Neuronal stem cell (in vitro differentiated cells): ENCODE data around the gene TRIM52.

Experiments used
- DNase-seq: peaks from one replicate; pipeline ENCODE4 v3.0.0-alpha.2; 2013; ENCODE audit warnings: low spot score
- H2AFZ ChIP-seq: one replicate; pipeline ENCODE4 v1.6.1; 2013; ENCODE audit warnings: mild to moderate bottlenecking, low read length, inconsistent platforms
- H2AK5ac ChIP-seq: 2 replicates; pipeline ENCODE4 v1.6.1; 2013; ENCODE audit warnings: low read depth, mild to moderate bottlenecking, inconsistent platforms, low read length, moderate library complexity, mixed read lengths
- H2BK120ac ChIP-seq: 2 replicates; pipeline ENCODE4 v1.6.1; 2013; ENCODE audit warnings: low read depth, mild to moderate bottlenecking, inconsistent platforms, low read length, moderate library complexity, mixed read lengths
- H2BK12ac ChIP-seq: one replicate; pipeline ENCODE4 v1.6.1; 2013; ENCODE audit warnings: low read length, inconsistent platforms
- H2BK15ac ChIP-seq: 2 replicates; pipeline ENCODE4 v1.6.1; 2013; ENCODE audit warnings: mild to moderate bottlenecking, low read length, inconsistent platforms, mixed read lengths
- H2BK5ac ChIP-seq: one replicate; pipeline ENCODE4 v1.6.1; 2013; ENCODE audit warnings: inconsistent platforms, mild to moderate bottlenecking, low read length, moderate library complexity
- H3K14ac ChIP-seq: one replicate; pipeline ENCODE4 v1.6.1; 2013; ENCODE audit warnings: low read length, inconsistent platforms
- H3K18ac ChIP-seq: 2 replicates; pipeline ENCODE4 v1.6.1; 2013; ENCODE audit warnings: low read length, inconsistent platforms
- H3K23ac ChIP-seq: 2 replicates; pipeline ENCODE4 v1.6.1; 2013; ENCODE audit warnings: low read depth, mild to moderate bottlenecking, mixed read lengths, low read length, inconsistent platforms; ENCODE audit not compliant: poor library complexity
- H3K27ac ChIP-seq: replicated peaks from 3 replicates; pipeline ENCODE4 v1.5.1; 2013; ENCODE audit warnings: low read length, inconsistent platforms
- H3K27me3 ChIP-seq, 3 experiments: 2 replicates each; pipeline ENCODE4 v1.6.1; 2013; ENCODE audit warnings: low read length in 3 of 3, mild to moderate bottlenecking in 2 of 3, inconsistent platforms in 1 of 3, low read depth in 1 of 3, mixed read lengths in 1 of 3, moderate library complexity in 1 of 3; ENCODE audit not compliant: control insufficient read depth in 3 of 3, insufficient read depth in 3 of 3
- H3K36me3 ChIP-seq, 2 donors: replicated peaks in 1 of 2; 2 replicates each; pipeline ENCODE4 v1.6.1; 2013; ENCODE audit warnings: low read length in 2 of 2; ENCODE audit not compliant: control insufficient read depth in 2 of 2, insufficient read depth in 2 of 2
- H3K4ac ChIP-seq: 2 replicates; pipeline ENCODE4 v1.6.1; 2013; ENCODE audit warnings: inconsistent platforms, mild to moderate bottlenecking, low read length, moderate library complexity
- H3K4me1 ChIP-seq, 2 donors: 1 replicate in 1 of 2; 2 replicates in 1 of 2; pipeline ENCODE4 v1.6.1; 2013; ENCODE audit warnings: low read length in 2 of 2, low read depth in 1 of 2; ENCODE audit not compliant: control insufficient read depth in 2 of 2, insufficient read depth in 1 of 2
- H3K4me2 ChIP-seq: one replicate; pipeline ENCODE4 v1.6.1; 2013; ENCODE audit warnings: mild to moderate bottlenecking, low read length, inconsistent platforms; ENCODE audit not compliant: insufficient read depth, poor library complexity, severe bottlenecking
- H3K4me3 ChIP-seq, 2 donors: 2 replicates each; pipeline ENCODE4 v1.5.1; 2013; ENCODE audit warnings: low read length in 2 of 2, mild to moderate bottlenecking in 2 of 2, inconsistent platforms in 1 of 2, moderate library complexity in 1 of 2
- H3K79me1 ChIP-seq: one replicate; pipeline ENCODE4 v1.6.1; 2013; ENCODE audit warnings: low read depth, mild to moderate bottlenecking, inconsistent platforms, low read length, moderate library complexity
- H3K9ac ChIP-seq: one replicate; pipeline ENCODE4 v1.6.1; 2013; ENCODE audit warnings: mild to moderate bottlenecking, low read depth, low read length, inconsistent platforms; ENCODE audit not compliant: poor library complexity
- H3K9me3 ChIP-seq, 2 donors: replicated peaks in 1 of 2; 2 replicates each; pipeline versions ENCODE3 to v1.6.1; 2013; ENCODE audit warnings: low read length in 2 of 2, mild to moderate bottlenecking in 2 of 2, inconsistent platforms in 1 of 2, low read depth in 1 of 2, mixed read lengths in 1 of 2, moderate library complexity in 1 of 2; ENCODE audit not compliant: control insufficient read depth in 2 of 2, insufficient read depth in 1 of 2
- H4K8ac ChIP-seq: one replicate; pipeline ENCODE4 v1.6.1; 2013; ENCODE audit warnings: low read depth, mild to moderate bottlenecking, inconsistent platforms, low read length, moderate library complexity
- H4K91ac ChIP-seq: one replicate; pipeline ENCODE4 v1.6.1; 2013; ENCODE audit warnings: low read length, low read depth, mild to moderate bottlenecking, inconsistent platforms; ENCODE audit not compliant: poor library complexity
- WGBS, 2 donors: extraction: QIAGEN DNeasy Blood & Tissue Kit; methylation state at CpG; one replicate each; pipeline ENCODE4 v1.1.7; 2013; ENCODE audit warnings: missing lambda C conversion rate in 2 of 2, mixed read lengths in 1 of 2; ENCODE audit not compliant: insufficient read length in 2 of 2, insufficient replicate concordance in 1 of 2; ENCODE audit errors: extremely low coverage in 2 of 2; 5-methylcytosine and 5-hydroxymethylcytosine counted together

The TRIM52 gene

DNA sequence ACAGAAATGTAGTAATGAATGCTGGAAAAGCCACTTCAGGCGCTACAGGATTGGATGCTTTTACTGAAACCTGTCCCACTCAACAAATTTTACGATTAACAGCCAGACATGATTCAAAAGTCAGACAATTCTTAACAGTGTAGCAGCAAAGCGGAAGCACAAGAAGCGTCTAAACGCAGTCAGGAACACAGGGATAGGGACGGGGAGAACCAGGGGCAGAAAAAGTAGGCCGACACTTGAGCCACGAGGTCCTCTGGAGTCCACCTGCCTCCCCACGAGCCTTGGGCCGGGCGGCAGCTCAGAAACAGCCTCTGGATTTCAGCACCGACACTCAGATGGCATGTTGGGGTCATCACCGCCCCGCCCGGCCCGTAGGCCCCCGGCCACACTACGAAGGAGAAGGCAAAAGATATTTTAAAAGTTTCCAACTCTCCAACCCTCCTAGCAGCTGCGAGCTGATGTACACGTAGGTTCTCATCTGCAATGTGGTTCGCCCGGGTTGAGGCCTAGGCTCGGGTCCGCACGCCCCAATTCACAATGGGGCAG, 17.9 kb downstream of the TRIM52 start:
- H2AFZ ChIP-seq = peak overlapping the region; percentile 86
- H3K23ac ChIP-seq = peak overlapping the region; percentile 90
- H3K27me3 ChIP-seq = no peaks in the 10 kb centered on the region
- no peak overlapping the region for H4K91ac ChIP-seq
- H2BK120ac ChIP-seq = no peak overlapping the region
- H3K18ac ChIP-seq = peak overlapping the region; percentile 98
- peak overlapping the region; percentile 96 to 98 for H3K4me3 ChIP-seq
- peak overlapping the region; percentile 98 for H3K14ac ChIP-seq
- H2BK15ac ChIP-seq = no peak overlapping the region
- H3K27ac ChIP-seq = peak overlapping the region; percentile 99
- H3K9ac ChIP-seq = peak overlapping the region; percentile 96
- H3K79me1 ChIP-seq = peaks cover 7% of the 10 kb centered on the region
- H3K36me3 ChIP-seq = peaks cover 34 to 55% of the 10 kb centered on the region in 2 donors
- no peak overlapping the region for H3K4ac ChIP-seq
- no CpG with 5 or more reads among the region's 25 CpGs for WGBS, 2 donors
- H3K4me2 ChIP-seq = peak overlapping the region; percentile 77
- H2AK5ac ChIP-seq = peak overlapping the region; percentile 95
- H3K9me3 ChIP-seq = no peaks in the 10 kb centered on the region
- H2BK12ac ChIP-seq = no peak overlapping the region
- H4K8ac ChIP-seq = no peak overlapping the region
- no peak for DNase-seq
- H3K4me1 ChIP-seq = peaks cover 17 to 19% of the 10 kb centered on the region in 2 donors
- peak overlapping the region; percentile 98 for H2BK5ac ChIP-seq

DNA sequence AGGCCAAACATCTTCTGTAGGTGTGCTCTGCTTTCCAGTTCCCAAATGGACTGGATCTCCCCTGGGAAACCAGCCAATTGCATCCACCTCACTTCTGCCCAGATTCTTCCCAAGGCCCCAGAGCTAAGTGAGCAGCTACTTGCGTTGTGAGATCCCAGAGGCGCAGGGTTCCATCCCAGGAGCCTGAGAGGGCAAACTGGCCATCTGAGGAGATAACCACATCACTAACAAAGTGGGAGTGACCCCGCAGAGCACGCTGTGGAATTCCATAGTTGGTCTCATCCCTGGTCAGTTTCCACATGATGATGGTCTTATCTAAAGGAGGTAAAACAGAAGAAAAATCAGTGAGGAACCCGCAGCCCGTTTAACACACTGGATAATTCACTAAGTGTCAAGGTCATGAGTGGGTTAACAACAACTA, 18.9 kb downstream of the TRIM52 start:
- Histone ChIP-seq H3K27ac (no peak overlapping the region), H3K79me1 (peaks cover 9% of the 10 kb centered on the region), H3K4ac (no peak overlapping the region), H3K14ac (no peak overlapping the region), H3K4me1 (peaks cover 13 to 16% of the 10 kb centered on the region in 2 donors), H2BK15ac (no peak overlapping the region), H2BK5ac (no peak overlapping the region), H3K4me3 (peak overlapping the region; percentile 96 to 98), H3K18ac (no peak overlapping the region), H4K91ac (no peak overlapping the region), H3K9ac (peak overlapping the region; percentile 71), H4K8ac (no peak overlapping the region), H2BK12ac (no peak overlapping the region), H3K23ac (no peak overlapping the region), H2AFZ (no peak overlapping the region), H3K9me3 (no peaks in the 10 kb centered on the region), H3K27me3 (no peaks in the 10 kb centered on the region), H2AK5ac (no peak overlapping the region), H3K36me3 (peaks cover 41 to 61% of the 10 kb centered on the region in 2 donors), H3K4me2 (peak overlapping the region; percentile 77), H2BK120ac (no peak overlapping the region)
- DNase-seq = no peak
- WGBS, 2 donors = no CpG with 5 or more reads among the region's 6 CpGs

DNA sequence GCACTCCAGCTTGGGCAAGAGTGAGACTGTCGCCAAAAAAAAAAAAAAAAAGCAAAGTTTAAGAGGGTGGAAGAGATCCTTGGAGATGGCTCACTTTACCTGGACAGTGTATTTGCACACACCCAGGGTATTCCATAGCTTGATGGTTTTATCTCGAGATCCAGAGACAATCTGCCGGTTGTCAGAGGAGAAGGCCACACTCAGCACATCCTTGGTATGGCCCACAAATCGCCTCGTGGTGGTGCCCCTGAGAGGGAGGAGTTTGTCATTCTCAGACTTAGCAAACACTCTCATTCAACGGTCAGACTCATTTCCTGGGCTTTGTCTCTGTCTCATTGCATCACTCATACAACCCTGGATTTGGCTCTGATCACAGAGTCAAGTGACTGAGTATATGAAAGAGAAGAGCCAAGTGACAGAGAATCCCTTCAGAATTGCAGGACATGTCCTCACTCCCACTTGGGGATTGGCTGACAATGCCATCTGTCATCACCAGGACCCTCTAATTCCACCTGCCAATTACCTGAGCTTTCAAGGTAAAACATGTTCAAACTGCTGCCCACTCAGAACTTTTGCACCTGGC, 19.5 kb downstream of the TRIM52 start:
- no peak overlapping the region for H2BK15ac ChIP-seq
- no peak overlapping the region for H3K4me2 ChIP-seq
- H3K14ac ChIP-seq = no peak overlapping the region
- no peak overlapping the region for H4K8ac ChIP-seq
- H3K4me1 ChIP-seq = peaks cover 13 to 16% of the 10 kb centered on the region in 2 donors
- peak overlapping the region in 1 of 2 donors; percentile 96 for H3K4me3 ChIP-seq
- peaks cover 46 to 67% of the 10 kb centered on the region in 2 donors for H3K36me3 ChIP-seq
- no peak overlapping the region for H3K4ac ChIP-seq
- no peak overlapping the region for H4K91ac ChIP-seq
- H3K9me3 ChIP-seq = no peaks in the 10 kb centered on the region
- H3K9ac ChIP-seq = no peak overlapping the region
- H3K79me1 ChIP-seq = peaks cover 9% of the 10 kb centered on the region
- no peak overlapping the region for H3K27ac ChIP-seq
- no peak overlapping the region for H2BK5ac ChIP-seq
- H2AFZ ChIP-seq = no peak overlapping the region
- H3K27me3 ChIP-seq = no peaks in the 10 kb centered on the region
- no peak overlapping the region for H3K23ac ChIP-seq
- DNase-seq = no peak
- no peak overlapping the region for H3K18ac ChIP-seq
- no CpG with 5 or more reads among the region's 6 CpGs for WGBS, 2 donors
- H2AK5ac ChIP-seq = no peak overlapping the region
- no peak overlapping the region for H2BK120ac ChIP-seq
- no peak overlapping the region for H2BK12ac ChIP-seq

DNA sequence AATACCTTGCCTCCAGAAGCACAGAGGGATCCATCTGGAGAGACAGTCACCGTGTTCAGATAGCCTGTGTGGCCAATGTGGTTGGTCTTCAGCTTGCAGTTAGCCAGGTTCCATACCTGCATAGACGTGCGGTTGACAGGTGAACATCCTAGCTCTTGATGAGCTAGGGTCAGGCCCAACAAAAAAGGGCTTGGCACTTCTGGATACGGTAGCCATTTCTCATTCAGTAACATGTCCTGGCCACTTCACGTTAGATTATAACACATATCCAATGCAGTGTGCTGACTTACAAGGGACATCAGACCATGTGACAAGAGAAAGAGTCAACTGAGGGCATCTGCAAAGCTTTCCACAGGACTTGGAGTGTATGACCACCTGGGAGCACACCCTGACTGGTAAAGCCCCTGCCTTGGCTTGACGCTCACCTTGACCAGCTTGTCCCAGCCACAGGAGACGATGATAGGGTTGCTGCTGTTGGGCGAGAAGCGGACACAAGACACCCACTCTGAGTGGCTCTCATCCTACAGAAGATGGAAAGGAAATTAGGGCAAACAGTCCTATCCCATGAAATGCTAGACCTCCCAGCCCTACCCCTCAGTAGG, 21.8 kb downstream of the TRIM52 start:
- Histone ChIP-seq H2BK120ac (no peak overlapping the region), H3K4ac (no peak overlapping the region), H3K27ac (no peak overlapping the region), H3K18ac (no peak overlapping the region), H3K79me1 (peaks cover 9% of the 10 kb centered on the region), H2AK5ac (no peak overlapping the region), H3K9me3 (no peaks in the 10 kb centered on the region), H2AFZ (no peak overlapping the region), H3K9ac (no peak overlapping the region), H4K8ac (no peak overlapping the region), H2BK15ac (no peak overlapping the region), H4K91ac (no peak overlapping the region), H3K36me3 (peaks cover 58 to 89% of the 10 kb centered on the region in 2 donors), H3K4me3 (peak overlapping the region in 1 of 2 donors; percentile 10), H2BK12ac (no peak overlapping the region), H2BK5ac (no peak overlapping the region), H3K4me1 (peaks cover 10 to 12% of the 10 kb centered on the region in 2 donors), H3K23ac (no peak overlapping the region), H3K27me3 (no peaks in the 10 kb centered on the region), H3K4me2 (no peak overlapping the region), H3K14ac (no peak overlapping the region)
- WGBS, 2 donors = no CpG with 5 or more reads among the region's 9 CpGs
- DNase-seq = no peak
